ENCODE measurements around the gene IFT20.

The IFT20 gene

GRCh38 chr17:28368306-28368831 is 33.1 kb upstream of the IFT20 start:
- H3K4me3 ChIP-seq (ENCODE audit: low read depth, low read length) = no peak overlapping the region
- no peak for TF ChIP-seq CTCF (conservative IDR thresholded peaks at IDR 0.05; ENCODE audit: low read depth, low read length)
- DNase-seq (ENCODE audit: low read depth) = no peak

GRCh38 chr17:28367641-28368305 is 32.5 kb upstream of the IFT20 start:
- DNase-seq (ENCODE audit: low read depth) = no peak
- TF ChIP-seq CTCF (conservative IDR thresholded peaks at IDR 0.05; ENCODE audit: low read depth, low read length) = no peak
- no peak overlapping the region for H3K4me3 ChIP-seq (ENCODE audit: low read depth, low read length)

GRCh38 chr17:28366605-28367004 is 31.3 kb upstream of the IFT20 start:
- DNase-seq (ENCODE audit: low read depth) = no peak
- H3K4me3 ChIP-seq (ENCODE audit: low read depth, low read length) = no peak overlapping the region
- peak; percentile 32 for TF ChIP-seq CTCF (conservative IDR thresholded peaks at IDR 0.05; ENCODE audit: low read depth, low read length)

- no peak overlapping the region for H3K4me3 ChIP-seq (ENCODE audit: low read depth, low read length)
- TF ChIP-seq CTCF (conservative IDR thresholded peaks at IDR 0.05; ENCODE audit: low read depth, low read length) = no peak
- DNase-seq (ENCODE audit: low read depth) = no peak
Measured at GRCh38 chr17:28365487-28365886, 30.2 kb upstream of the IFT20 start.

GRCh38 chr17:28364665-28365363 is 29.5 kb upstream of the IFT20 start, which contains the start of gene SEBOX:
Gene SEBOX, minus strand, starts transcription at chr17:28365199. Its CDS starts 48 bp downstream, at chr17:28365151.
- no peak within 1 kb of the TSS for H3K4me3 ChIP-seq (ENCODE audit: low read depth, low read length)
- TF ChIP-seq CTCF (conservative IDR thresholded peaks at IDR 0.05; ENCODE audit: low read depth, low read length) = no peak
- DNase-seq (ENCODE audit: low read depth) = no peak

GRCh38 chr17:28363776-28364650 is 28.7 kb upstream of the IFT20 start:
- TF ChIP-seq CTCF (conservative IDR thresholded peaks at IDR 0.05; ENCODE audit: low read depth, low read length) = no peak
- no peak overlapping the region for H3K4me3 ChIP-seq (ENCODE audit: low read depth, low read length)
- DNase-seq (ENCODE audit: low read depth) = no peak
